AG20443 (cell line): ENCODE results near the gene TRIOBP.

Source experiments
- DNase-seq: peaks from one replicate; pipeline ENCODE4 v3.0.0; 2012; ENCODE audit warnings: low spot score, mixed read lengths

Gene TRIOBP

GRCh38 chr22:37806409-37807333, 109.8 kb downstream of the TRIOBP start:
- DNase-seq: no peak

GRCh38 chr22:37807410-37808293, 110.8 kb downstream of the TRIOBP start, which contains the start of gene GCAT:
Gene GCAT (plus strand): TSS chr22:37807934. CDS start chr22:37807968, 34 bp downstream.
- peak; percentile 99 for DNase-seq

- no peak for DNase-seq
These were observed 111.4 kb downstream of the TRIOBP start for GRCh38 chr22:37808294-37808657.

- no peak for DNase-seq
These were observed 113.0 kb downstream of the TRIOBP start for GRCh38 chr22:37809672-37810333.

- DNase-seq: no peak
These were observed 115.0 kb downstream of the TRIOBP start for GRCh38 chr22:37811867-37812266.

- no peak for DNase-seq
These were observed 116.2 kb downstream of the TRIOBP start for GRCh38 chr22:37812869-37813678.

- no peak for DNase-seq
These were observed 118.7 kb downstream of the TRIOBP start for GRCh38 chr22:37815593-37815992.

- no peak for DNase-seq
These were observed 119.8 kb downstream of the TRIOBP start for GRCh38 chr22:37816543-37817180.

GRCh38 chr22:37817705-37818408, 121.0 kb downstream of the TRIOBP start:
- peak; percentile 95 for DNase-seq

- DNase-seq: peak; percentile 79
These were observed 121.7 kb downstream of the TRIOBP start for GRCh38 chr22:37818409-37819104.

- DNase-seq: no peak
These were observed 122.2 kb downstream of the TRIOBP start for GRCh38 chr22:37819105-37819433.

GRCh38 chr22:37820350-37820749, 123.5 kb downstream of the TRIOBP start:
- DNase-seq: no peak

GRCh38 chr22:37822079-37822833, 125.4 kb downstream of the TRIOBP start:
- DNase-seq: no peak

GRCh38 chr22:37823134-37823985, 126.5 kb downstream of the TRIOBP start, which contains the start of gene GALR3:
Gene GALR3 (plus strand): TSS chr22:37823382. CDS start chr22:37823407, 25 bp downstream.
- no peak for DNase-seq

- peak; percentile 47 for DNase-seq
These were observed 128.1 kb downstream of the TRIOBP start for GRCh38 chr22:37824674-37825641.
